OCI-LY3 (cell line): ENCODE data around the gene TMED7.

Experiments
- H2AFZ ChIP-seq: fragments of 200-600, 300-600 bp; shearing (Covaris generic); 2 replicates; pipeline ENCODE4 v1.6.0; 2014; ENCODE audit warnings: antibody characterized with exemption, low read depth, low read length
- H3K27ac ChIP-seq: fragments of 200-600, 300-600 bp; sonication (generic); 2 replicates; pipeline ENCODE4 v1.5.1; 2014; ENCODE audit warnings: mild to moderate bottlenecking, low read length, moderate library complexity, mixed read lengths
- H3K27me3 ChIP-seq: fragments of 200-600, 300-600 bp; sonication (generic); 2 replicates; pipeline ENCODE4 v1.6.1; 2014; ENCODE audit warnings: low read depth, low read length, mixed read lengths
- H3K36me3 ChIP-seq: fragments of 200-600, 300-600 bp; sonication (generic); replicated peaks from 2 replicates; pipeline ENCODE3; 2014; ENCODE audit warnings: low read depth, low read length, mixed read lengths
- H3K4me1 ChIP-seq: fragments of 300-600, 200-600 bp; sonication (generic); 2 replicates; pipeline ENCODE4 v1.6.1; 2014; ENCODE audit warnings: low read length, mixed read lengths
- H3K4me2 ChIP-seq: fragments of 200-600, 300-600 bp; sonication (generic); 2 replicates; pipeline ENCODE4 v1.6.1; 2014; ENCODE audit warnings: low read length, mixed read lengths
- H3K4me3 ChIP-seq: fragments of 300-600, 200-600 bp; sonication (generic); 2 replicates; pipeline ENCODE4 v1.5.1; 2014; ENCODE audit warnings: antibody characterized with exemption, mild to moderate bottlenecking, low read length, moderate library complexity
- H3K79me2 ChIP-seq: fragments of 300-600, 200-600 bp; shearing (Covaris generic); 2 replicates; pipeline ENCODE4 v1.6.1; 2014; ENCODE audit warnings: mild to moderate bottlenecking, low read length, mixed read lengths
- H3K9ac ChIP-seq: fragments of 300-600, 200-600 bp; shearing (Covaris generic); 2 replicates; pipeline ENCODE4 v1.6.0; 2014; ENCODE audit warnings: mild to moderate bottlenecking, low read length, moderate library complexity
- H3K9me3 ChIP-seq: fragments of 200-600, 300-600 bp; shearing (Covaris generic); 2 replicates; pipeline ENCODE4 v1.6.1; 2014; ENCODE audit warnings: low read length, mixed read lengths; ENCODE audit not compliant: insufficient read depth
- H4K20me1 ChIP-seq: fragments of 200-600, 300-600 bp; sonication (generic); 2 replicates; pipeline ENCODE4 v1.6.1; 2016; ENCODE audit warnings: low read length, mixed read lengths; ENCODE audit not compliant: insufficient read depth
- CTCF ChIP-seq: fragments of 200-600, 300-600 bp; sonication (generic); IDR thresholded peaks from 2 replicates; pipeline ENCODE4 v1.5.1; 2014; ENCODE audit warnings: antibody characterized with exemption, low read length, low read depth
- EZH2phosphoT487 ChIP-seq: fragments of 200-600 bp; shearing (Covaris generic); IDR thresholded peaks from 2 replicates; pipeline ENCODE4 v1.6.1; 2018; ENCODE audit warnings: antibody characterized with exemption, mixed run types, low read depth

TMED7 gene

DNA sequence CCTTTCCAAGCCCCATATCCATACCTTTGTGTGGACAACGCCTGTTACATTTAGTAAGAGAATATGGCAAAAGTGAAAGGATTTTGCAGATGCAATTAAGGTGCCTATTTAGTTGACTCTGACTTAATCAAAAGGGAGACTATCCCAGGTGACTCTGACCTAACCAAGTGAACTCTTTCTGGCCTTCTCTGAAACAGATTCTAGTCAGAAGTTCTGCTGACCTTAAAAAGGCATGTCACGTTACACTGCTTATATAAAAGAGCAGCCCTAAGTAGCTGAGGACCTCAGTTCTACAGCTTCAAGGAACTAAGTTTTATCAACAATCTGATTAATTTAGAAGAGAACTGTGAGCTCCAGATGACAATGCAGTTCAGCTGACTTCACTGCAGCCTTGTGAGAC, 17.9 kb downstream of the TMED7 start:
- Histone ChIP-seq H3K4me3 (no peak overlapping the region), H2AFZ (no peak overlapping the region), H3K27me3 (no peaks in the 10 kb centered on the region), H3K4me2 (no peak overlapping the region), H3K36me3 (peaks cover 13% of the 10 kb centered on the region), H3K4me1 (peaks cover 11% of the 10 kb centered on the region), H4K20me1 (0 out of 2 replicates have a peak, but pooled peaks cover 5% of the 10 kb centered on the region), H3K9ac (no peak overlapping the region), H3K9me3 (no peaks in the 10 kb centered on the region), H3K79me2 (peaks cover 1% of the 10 kb centered on the region; the same call in 1 of the 2 replicates), H3K27ac (no peak overlapping the region)
- TF ChIP-seq CTCF = no peak
- TF ChIP-seq EZH2phosphoT487 = no peak

DNA sequence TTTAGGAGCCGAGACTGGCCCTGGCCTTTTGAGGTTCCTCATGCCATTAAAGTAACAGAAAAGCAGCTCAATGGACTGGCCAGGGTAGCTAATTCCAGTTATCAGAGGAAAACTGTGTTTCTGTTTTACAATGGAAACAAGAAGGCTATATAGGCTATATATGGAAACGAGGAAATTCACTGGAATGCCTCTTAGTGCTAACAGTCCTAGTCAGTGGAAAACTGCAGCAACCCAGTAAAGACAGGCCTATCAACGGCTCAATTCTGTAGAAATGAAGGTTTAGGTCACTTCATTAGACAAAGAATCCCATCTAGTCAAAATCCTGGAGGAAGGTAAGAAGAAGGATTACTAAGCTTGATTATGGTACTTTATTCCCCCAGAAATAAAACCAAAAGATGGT, 20.4 kb downstream of the TMED7 start:
- Histone ChIP-seq H3K4me1 (peaks cover 25% of the 10 kb centered on the region), H3K79me2 (peaks cover 13% of the 10 kb centered on the region), H4K20me1 (0 out of 2 replicates have a peak, but pooled peaks cover 5% of the 10 kb centered on the region), H3K27ac (no peak overlapping the region), H3K4me3 (no peak overlapping the region), H3K9ac (no peak overlapping the region), H3K27me3 (no peaks in the 10 kb centered on the region), H3K36me3 (peaks cover 15% of the 10 kb centered on the region), H3K4me2 (no peak overlapping the region), H3K9me3 (no peaks in the 10 kb centered on the region), H2AFZ (no peak overlapping the region)
- TF ChIP-seq EZH2phosphoT487 (no peak), CTCF (no peak)

DNA sequence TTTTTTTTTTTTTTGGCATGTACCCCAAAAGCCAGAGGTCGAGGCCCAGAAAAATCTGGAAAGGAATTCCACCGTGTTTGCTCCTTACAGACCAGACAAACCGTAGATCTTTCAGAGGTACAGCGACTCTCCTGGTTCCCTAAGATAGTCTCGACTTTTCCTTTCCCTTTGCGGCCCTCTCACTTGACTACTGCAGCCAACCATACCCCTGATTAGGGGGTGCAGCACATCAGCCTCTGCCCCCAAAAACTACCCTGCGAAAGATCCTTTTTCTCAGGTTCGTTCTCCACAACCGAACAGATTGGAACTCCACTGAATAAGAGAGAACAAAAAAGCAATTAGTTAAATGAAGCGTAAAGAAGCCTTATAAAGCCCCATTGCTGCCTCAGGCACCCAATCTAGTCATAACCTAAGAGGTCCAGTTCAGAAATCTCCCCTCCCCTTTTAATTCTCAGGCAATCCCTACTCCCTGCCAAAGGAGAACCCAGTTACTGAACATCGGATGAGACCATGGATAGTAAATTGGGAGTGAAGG, 23.2 kb downstream of the TMED7 start:
- Histone ChIP-seq H3K79me2 (peaks cover 27% of the 10 kb centered on the region), H3K9ac (peak overlapping the region; percentile 80), H3K4me2 (peak overlapping the region; percentile 90), H3K4me1 (peaks cover 40% of the 10 kb centered on the region), H3K36me3 (peaks cover 12% of the 10 kb centered on the region), H3K9me3 (no peaks in the 10 kb centered on the region), H3K27ac (peak overlapping the region; percentile 85), H3K27me3 (no peaks in the 10 kb centered on the region), H4K20me1 (0 out of 2 replicates have a peak, but pooled peaks cover 5% of the 10 kb centered on the region), H2AFZ (no peak overlapping the region), H3K4me3 (peak overlapping the region; percentile 78)
- no peak for TF ChIP-seq CTCF
- no peak for TF ChIP-seq EZH2phosphoT487

- Histone ChIP-seq H3K9me3 (no peaks in the 10 kb centered on the region), H3K27ac (peak within 1 kb of the TSS; percentile 85), H3K9ac (peak within 1 kb of the TSS; percentile 80), H3K4me3 (peak within 1 kb of the TSS; percentile 78), H3K27me3 (no peaks in the 10 kb centered on the region), H3K79me2 (peaks cover 31% of the 10 kb centered on the region), H2AFZ (no peak within 1 kb of the TSS), H4K20me1 (0 out of 2 replicates have a peak, but pooled peaks cover 5% of the 10 kb centered on the region), H3K4me1 (peaks cover 40% of the 10 kb centered on the region), H3K4me2 (peak within 1 kb of the TSS; percentile 90), H3K36me3 (peaks cover 12% of the 10 kb centered on the region)
- no peak for TF ChIP-seq EZH2phosphoT487
- TF ChIP-seq CTCF = no peak
Measured at GRCh38 chr5:115601701-115602590, 23.9 kb downstream of the TMED7 start, which contains the start of gene TICAM2. TSS of gene TICAM2 (minus strand) at chr5:115602479. CDS start at chr5:115581256, 21,223 bp downstream.
